Endometrium (tissue), 2 donors: ENCODE data around the gene RAB6B.

ENCODE experiments used
- FAIRE-seq: peaks from 2 replicates; lab custom pipeline; 2012; peaks lifted over from hg19 to GRCh38; lab: Jason Lieb, UNC
- donor health status: control.
- donor health status: control.

The RAB6B gene

GRCh38 chr3:133895208-133896001, at the start of gene RAB6B:
Gene RAB6B, minus strand, starts transcription at chr3:133895882. Its CDS starts 416 bp downstream, at chr3:133895466.
- no peak for FAIRE-seq

DNA sequence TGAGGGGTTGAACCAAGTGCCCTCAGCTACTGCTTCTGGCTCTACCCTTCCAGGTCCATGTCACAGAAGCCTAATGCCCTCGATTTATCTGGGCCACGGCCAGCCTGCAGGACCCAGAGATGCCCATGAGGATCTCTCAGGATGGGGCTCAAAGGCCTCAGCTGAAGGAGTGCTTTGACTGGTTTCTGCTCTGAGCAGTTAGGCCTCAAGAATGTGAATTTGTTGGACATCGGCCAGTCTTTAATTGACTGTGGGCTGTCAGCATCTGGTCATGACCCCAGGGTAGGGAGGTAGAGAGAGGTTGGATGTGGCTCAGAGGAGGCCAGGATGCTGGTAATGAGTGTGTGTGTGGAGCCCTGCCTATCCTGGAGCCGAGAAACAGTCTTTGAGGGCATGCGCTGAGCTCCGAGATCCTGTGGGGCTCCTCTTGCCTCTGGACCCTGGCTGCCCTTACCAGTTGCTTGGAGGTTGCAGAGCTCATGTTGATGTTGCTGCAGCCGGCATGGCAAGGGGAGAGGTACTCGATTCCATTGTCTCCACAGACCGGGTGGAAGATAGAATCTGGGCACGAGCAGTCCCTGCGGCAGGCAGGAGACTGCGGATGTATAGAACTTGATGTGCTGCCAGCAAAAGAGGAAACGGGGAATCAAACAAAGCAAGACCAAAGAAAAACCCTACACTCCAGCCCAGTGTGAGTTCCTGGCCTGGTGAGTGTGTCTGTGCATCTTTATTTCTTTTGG, 49.1 kb upstream of the RAB6B start:
- FAIRE-seq = no peak

- no peak for FAIRE-seq
Measured at GRCh38 chr3:133944181-133944580, 48.5 kb upstream of the RAB6B start.

- FAIRE-seq = no peak
Measured at GRCh38 chr3:133943639-133944141, 48.0 kb upstream of the RAB6B start.

DNA sequence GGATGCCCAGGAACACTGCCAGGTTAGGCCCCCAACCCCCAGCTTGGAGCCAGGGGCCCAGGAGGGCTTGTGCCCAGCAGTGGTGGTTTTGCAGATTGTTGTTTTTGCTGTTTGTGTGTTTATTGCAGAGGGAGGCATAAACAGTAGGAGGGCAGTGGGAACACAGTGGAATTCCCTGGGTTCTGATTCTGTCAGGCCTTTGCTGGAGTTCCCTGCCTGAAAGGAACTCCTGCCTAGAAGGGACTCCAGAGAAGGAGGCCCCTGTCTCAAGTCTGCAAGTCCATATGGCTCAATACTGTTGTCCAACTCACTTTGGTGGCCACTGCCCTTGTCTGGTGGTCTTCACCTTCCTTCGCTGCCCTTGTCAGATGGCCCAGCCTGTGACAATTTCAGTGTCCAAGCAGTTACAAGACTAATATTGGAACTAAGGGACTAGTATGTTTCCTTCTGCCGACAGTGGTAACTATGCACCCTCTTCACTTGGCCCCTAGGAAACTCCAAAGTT, 47.4 kb upstream of the RAB6B start:
- no peak for FAIRE-seq

GRCh38 chr3:133941415-133941821, 45.7 kb upstream of the RAB6B start:
- FAIRE-seq = no peak

DNA sequence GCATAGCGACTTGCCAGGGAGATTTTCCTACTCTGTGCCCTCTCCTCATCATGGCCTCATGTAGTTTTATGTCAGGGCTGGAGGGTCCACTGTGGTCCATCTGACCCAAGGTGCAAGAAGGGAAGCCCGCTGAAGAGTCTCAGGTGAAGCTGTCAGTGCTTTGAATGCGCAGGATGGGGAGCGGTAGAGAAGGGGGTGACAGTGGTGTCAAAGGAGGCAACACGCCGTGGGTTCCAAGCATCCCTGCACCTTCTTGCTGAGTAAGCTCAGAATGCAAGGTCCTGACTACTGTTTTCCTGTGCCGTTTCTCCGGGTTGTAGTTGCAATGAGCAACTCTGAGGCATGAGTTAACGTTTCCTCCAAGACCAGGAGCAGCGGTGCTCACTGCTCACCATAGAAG, 44.9 kb upstream of the RAB6B start:
- no peak for FAIRE-seq

DNA sequence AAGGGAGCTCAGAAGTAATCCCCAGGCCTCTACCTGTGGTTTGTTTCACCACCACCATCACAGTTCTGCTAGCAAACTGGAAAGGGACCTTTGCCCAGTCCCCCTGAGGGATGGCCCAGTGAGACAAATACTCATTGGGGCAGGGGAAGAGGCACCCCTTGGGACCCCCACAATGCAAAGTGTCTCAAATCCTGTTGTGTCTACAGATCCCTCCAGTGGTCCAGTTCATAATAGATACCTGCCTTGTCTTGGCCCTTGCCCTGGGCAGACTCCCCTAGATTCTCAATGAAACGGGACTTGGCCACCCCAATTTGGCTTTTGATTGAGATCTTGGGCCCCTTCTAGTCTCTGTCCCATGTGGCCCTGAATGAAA, 43.8 kb upstream of the RAB6B start:
- no peak for FAIRE-seq

GRCh38 chr3:133938770-133939462, 43.2 kb upstream of the RAB6B start:
- no peak for FAIRE-seq

- FAIRE-seq = no peak
Measured at GRCh38 chr3:133937756-133938601, 42.3 kb upstream of the RAB6B start.

- no peak for FAIRE-seq
Measured at GRCh38 chr3:133937061-133937686, 41.5 kb upstream of the RAB6B start.

- no peak for FAIRE-seq
Measured at GRCh38 chr3:133935843-133936769, 40.4 kb upstream of the RAB6B start.

- no peak for FAIRE-seq
Measured at GRCh38 chr3:133934996-133935842, 39.5 kb upstream of the RAB6B start.

GRCh38 chr3:133934073-133934970, 38.6 kb upstream of the RAB6B start:
- no peak for FAIRE-seq

DNA sequence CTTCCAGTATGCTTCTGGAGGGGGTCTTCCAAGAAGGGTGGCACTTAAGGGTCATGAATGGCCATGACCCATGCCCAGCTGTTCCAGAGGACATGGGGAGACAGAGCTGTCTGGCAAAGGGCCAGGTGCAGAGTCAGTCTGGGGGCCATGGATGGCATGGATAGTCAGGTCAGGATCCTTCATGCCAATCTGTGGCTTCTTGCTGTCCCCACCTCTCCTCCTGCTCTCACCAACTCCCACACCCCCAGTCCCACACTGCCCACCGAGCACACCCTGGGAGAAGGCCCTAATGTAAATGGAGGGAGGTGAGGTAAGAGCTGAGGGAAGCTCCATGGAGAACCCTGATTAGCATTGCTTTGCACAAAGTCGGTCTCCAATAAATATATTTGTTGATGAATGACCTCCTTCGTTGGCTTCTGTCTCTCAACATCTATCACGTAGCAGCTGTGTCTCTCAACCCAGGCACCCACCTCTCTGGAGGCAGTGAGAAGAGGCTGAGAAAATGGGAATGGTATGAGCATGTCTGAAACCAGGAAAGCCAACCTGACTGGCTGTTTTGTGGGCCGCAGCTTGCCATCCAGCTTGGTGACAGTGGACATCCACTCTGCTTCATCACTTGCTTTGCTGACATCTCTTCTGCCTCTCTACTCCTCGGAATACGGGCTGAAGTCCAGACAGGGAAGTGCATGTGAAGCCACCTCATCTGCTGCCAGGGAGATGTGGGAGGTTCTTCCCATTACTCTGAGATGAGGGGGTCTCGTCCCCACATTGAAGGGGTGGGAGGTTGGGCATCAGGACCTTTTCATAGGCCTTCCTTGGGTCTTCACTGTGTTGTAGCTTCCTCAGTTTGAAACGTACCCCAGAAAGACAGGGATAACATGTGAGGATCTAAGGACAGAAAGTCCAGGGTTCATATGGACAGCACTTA, 37.7 kb upstream of the RAB6B start:
- no peak for FAIRE-seq

GRCh38 chr3:133932009-133932408, 36.3 kb upstream of the RAB6B start:
- no peak for FAIRE-seq

GRCh38 chr3:133931084-133931483, 35.4 kb upstream of the RAB6B start:
- FAIRE-seq = no peak
